Thyroid gland (tissue), 4 donors: ENCODE results near the gene STAT6.

Source experiments
- CTCF ChIP-seq, 6 experiments: fragments of 200-600 bp in 3 of 6; fragments of 450-650 bp in 3 of 6; sonication (generic) in 3 of 6; IDR thresholded peaks; one replicate each; pipeline ENCODE4 v1.5.1; 2016 to 2019; ENCODE audit warnings: antibody characterized with exemption in 6 of 6, mild to moderate bottlenecking in 2 of 6, inconsistent platforms in 1 of 6, moderate library complexity in 1 of 6
- POLR2A ChIP-seq, 2 donors: fragments of 450-650 bp; IDR thresholded peaks; one replicate each; pipeline ENCODE4 v1.6.1; 2017; ENCODE audit warnings: antibody characterized with exemption in 2 of 2, mild to moderate bottlenecking in 2 of 2, moderate library complexity in 1 of 2

DNA sequence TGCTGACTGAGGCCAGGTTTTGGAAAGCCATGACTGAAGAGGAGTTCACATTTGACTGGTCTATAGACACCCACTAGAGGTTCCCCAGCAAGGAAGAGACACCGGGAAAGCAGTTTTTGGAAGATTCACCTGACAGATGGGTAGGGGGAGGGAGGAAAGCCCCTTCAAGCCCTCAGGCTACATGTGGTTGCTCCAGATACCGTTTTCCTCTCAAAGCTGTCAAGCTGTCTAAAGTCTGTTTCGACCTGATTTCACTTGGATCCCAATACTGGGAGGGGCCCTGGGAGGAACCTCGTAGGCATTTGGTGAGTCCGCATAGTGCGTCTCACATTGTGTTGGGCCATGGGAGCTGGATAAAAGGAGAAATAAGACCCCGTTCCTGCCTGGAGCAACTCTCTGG lies 15.4 kb upstream of the STAT6 start:
- TF ChIP-seq CTCF (IDR thresholded peaks at IDR 0.05) (no peak), POLR2A (IDR thresholded peaks at IDR 0.05) (no peak)
